IMR-90 (cell line): ENCODE results near the gene CPB2. TPM values are rescaled to one million over a fixed set of nuclear protein-coding genes. Genes with fewer than 3 reads are reported as not detected.

Experiments
- ATAC-seq: fragments of 200-7000 bp; cut with Tn5 transposase; 2 replicates; pipeline ENCODE4 v1.9.1; 2020; ENCODE audit warnings: low read depth, mild to moderate bottlenecking, moderate library complexity
- BruUV-seq: library from RNA; stranded (reverse); fragments of 400-500 nt; replicated peaks from 2 replicates; lab custom pipeline; 2021; lab: Mats Ljungman, UMichigan
- CTCF ChIA-PET: fragments of 300-600 bp; formaldehyde crosslinking; extraction: SDS; loops from one replicate; lab custom pipeline; 2021; ENCODE audit warnings: antibody characterized with exemption; lab: Yijun Ruan, JAX
- POLR2A ChIA-PET: fragments of 300-600 bp; sonication (Branson Sonifier 250); formaldehyde crosslinking; loops from one replicate; lab custom pipeline; 2022; ENCODE audit warnings: antibody characterized with exemption; ENCODE audit not compliant: unreplicated experiment; lab: Charles Lee
- DNase-seq: peaks from one replicate; pipeline ENCODE4 v3.0.0; 2013
- H2AFZ ChIP-seq: replicated peaks from 2 replicates; pipeline ENCODE3; 2013; ENCODE audit warnings: low read length, mild to moderate bottlenecking; ENCODE audit not compliant: poor library complexity
- H2AK5ac ChIP-seq: 2 replicates; pipeline ENCODE4 v1.6.1; 2013; ENCODE audit warnings: low read depth, low read length, inconsistent platforms
- H2AK9ac ChIP-seq: replicated peaks from 2 replicates; pipeline ENCODE3; 2013; ENCODE audit warnings: mild to moderate bottlenecking, low read depth, low read length, moderate library complexity; ENCODE audit not compliant: poor library complexity
- H2BK120ac ChIP-seq: 2 replicates; pipeline ENCODE4 v1.6.1; 2013; ENCODE audit warnings: low read depth, low read length, inconsistent platforms
- H2BK15ac ChIP-seq: 3 replicates; pipeline ENCODE4 v1.6.1; 2013; ENCODE audit warnings: low read depth, low read length, inconsistent platforms
- H2BK20ac ChIP-seq: 2 replicates; pipeline ENCODE4 v1.6.1; 2013; ENCODE audit warnings: low read depth, mild to moderate bottlenecking, inconsistent platforms, low read length, moderate library complexity
- H2BK5ac ChIP-seq: 2 replicates; pipeline ENCODE4 v1.6.1; 2013; ENCODE audit warnings: mild to moderate bottlenecking, low read depth, low read length, inconsistent platforms; ENCODE audit not compliant: poor library complexity, severe bottlenecking
- H3K14ac ChIP-seq: replicated peaks from 2 replicates; pipeline ENCODE4 v1.6.1; 2013; ENCODE audit warnings: low read depth, low read length, inconsistent platforms
- H3K18ac ChIP-seq: 2 replicates; pipeline ENCODE4 v1.6.1; 2013; ENCODE audit warnings: low read depth, low read length, control low read depth
- H3K23ac ChIP-seq: 2 replicates; pipeline ENCODE4 v1.6.1; 2013; ENCODE audit warnings: low read depth, low read length, inconsistent platforms
- H3K27ac ChIP-seq: 2 replicates; pipeline ENCODE4 v1.5.1; 2013; ENCODE audit warnings: mild to moderate bottlenecking, control low read depth, low read length; ENCODE audit not compliant: insufficient read depth
- H3K27me3 ChIP-seq: 2 replicates; pipeline ENCODE4 v1.6.1; 2013; ENCODE audit warnings: low read length; ENCODE audit not compliant: control insufficient read depth, insufficient read depth
- H3K36me3 ChIP-seq: 2 replicates; pipeline ENCODE4 v1.6.1; 2013; ENCODE audit warnings: low read length, mixed read lengths; ENCODE audit not compliant: control insufficient read depth, insufficient read depth
- H3K4ac ChIP-seq: 2 replicates; pipeline ENCODE4 v1.6.1; 2013; ENCODE audit warnings: low read depth, low read length, inconsistent platforms
- H3K4me1 ChIP-seq: 2 replicates; pipeline ENCODE4 v1.6.1; 2013; ENCODE audit warnings: low read length, mixed read lengths; ENCODE audit not compliant: control insufficient read depth, insufficient read depth
- H3K4me2 ChIP-seq: 2 replicates; pipeline ENCODE4 v1.6.1; 2013; ENCODE audit warnings: low read depth, mild to moderate bottlenecking, control low read depth, low read length, moderate library complexity
- H3K4me3 ChIP-seq: 2 replicates; pipeline ENCODE4 v1.5.1; 2013; ENCODE audit warnings: low read depth, mild to moderate bottlenecking, control low read depth, low read length, moderate library complexity; ENCODE audit not compliant: insufficient read depth
- H3K56ac ChIP-seq: 2 replicates; pipeline ENCODE4 v1.6.1; 2013; ENCODE audit warnings: low read length, inconsistent platforms; ENCODE audit not compliant: insufficient read depth; ENCODE audit errors: extremely low read depth
- H3K79me1 ChIP-seq, 2 experiments: 2 replicates each; pipeline ENCODE4 v1.6.1; 2013; ENCODE audit warnings: low read length in 2 of 2, inconsistent platforms in 1 of 2, low read depth in 1 of 2
- H3K9ac ChIP-seq: 2 replicates; pipeline ENCODE4 v1.6.1; 2013; ENCODE audit warnings: low read depth, low read length, control low read depth
- H3K9me1 ChIP-seq: 2 replicates; pipeline ENCODE4 v1.6.1; 2013; ENCODE audit warnings: low read length, inconsistent platforms; ENCODE audit not compliant: insufficient read depth
- H3K9me3 ChIP-seq: 2 replicates; pipeline ENCODE4 v1.6.1; 2013; ENCODE audit warnings: low read length; ENCODE audit not compliant: control insufficient read depth, insufficient read depth
- H4K20me1 ChIP-seq: 2 replicates; pipeline ENCODE4 v1.6.1; 2013; ENCODE audit warnings: low read length, inconsistent platforms; ENCODE audit not compliant: insufficient read depth
- H4K5ac ChIP-seq: 2 replicates; pipeline ENCODE4 v1.6.1; 2013; ENCODE audit warnings: mild to moderate bottlenecking, low read depth, low read length, control low read depth
- H4K8ac ChIP-seq, 2 experiments: 2 replicates each; pipeline ENCODE4 v1.6.1; 2013; ENCODE audit warnings: low read depth in 2 of 2, low read length in 2 of 2, control low read depth in 1 of 2, inconsistent platforms in 1 of 2
- H4K91ac ChIP-seq: 2 replicates; pipeline ENCODE4 v1.6.1; 2013; ENCODE audit warnings: low read depth, low read length, inconsistent platforms; ENCODE audit not compliant: insufficient read depth
- BHLHE40 ChIP-seq: fragments of 150-350 bp; IDR thresholded peaks from 2 replicates; pipeline ENCODE4 v1.6.1; 2016; ENCODE audit warnings: mild to moderate bottlenecking, low read depth, low read length
- CEBPB ChIP-seq: IDR thresholded peaks from 2 replicates; pipeline ENCODE4 v1.6.1; 2012; ENCODE audit warnings: low read depth, low read length, improper control_type of control experiment
- CHD1 ChIP-seq: IDR thresholded peaks from 2 replicates; pipeline ENCODE4 v1.6.1; 2012; ENCODE audit warnings: low read depth, low read length, improper control_type of control experiment
- CTCF ChIP-seq: conservative IDR thresholded peaks from 2 replicates; pipeline ENCODE4 v1.5.1; 2012; ENCODE audit warnings: mild to moderate bottlenecking, low read depth, low read length, improper control_type of control experiment
- ELK1 ChIP-seq: fragments of 150-350 bp; IDR thresholded peaks from 2 replicates; pipeline ENCODE4 v1.6.1; 2016; ENCODE audit warnings: low read depth, mild to moderate bottlenecking, low read length, moderate library complexity, borderline replicate concordance
- FOS ChIP-seq: fragments of 150-350 bp; IDR thresholded peaks from 2 replicates; pipeline ENCODE4 v1.6.1; 2016; ENCODE audit warnings: low read depth, low read length
- MAFK ChIP-seq: IDR thresholded peaks from 2 replicates; pipeline ENCODE4 v1.6.1; 2012; ENCODE audit warnings: low read depth, low read length, improper control_type of control experiment
- MAZ ChIP-seq: IDR thresholded peaks from 2 replicates; pipeline ENCODE4 v1.6.1; 2012; ENCODE audit warnings: low read depth, mild to moderate bottlenecking, low read length, improper control_type of control experiment, moderate library complexity, borderline replicate concordance
- MXI1 ChIP-seq: IDR thresholded peaks from 2 replicates; pipeline ENCODE4 v1.6.1; 2012; ENCODE audit warnings: low read depth, mild to moderate bottlenecking, low read length, moderate library complexity, borderline replicate concordance
- NFE2L2 ChIP-seq: fragments of 150-350 bp; IDR thresholded peaks from 2 replicates; pipeline ENCODE4 v1.6.1; 2016; ENCODE audit warnings: low read depth, mild to moderate bottlenecking, low read length
- POLR2A ChIP-seq: IDR thresholded peaks from 2 replicates; pipeline ENCODE4 v1.6.1; 2012; ENCODE audit warnings: mild to moderate bottlenecking, low read depth, low read length
- RAD21 ChIP-seq: IDR thresholded peaks from 2 replicates; pipeline ENCODE4 v1.6.1; 2012; ENCODE audit warnings: low read length, improper control_type of control experiment
- RCOR1 ChIP-seq: IDR thresholded peaks from 2 replicates; pipeline ENCODE4 v1.6.1; 2012; ENCODE audit warnings: mild to moderate bottlenecking, low read length, improper control_type of control experiment; ENCODE audit not compliant: insufficient replicate concordance
- RFX5 ChIP-seq: IDR thresholded peaks from 2 replicates; pipeline ENCODE4 v1.8.0; 2012; ENCODE audit warnings: low read depth, mild to moderate bottlenecking, low read length, moderate library complexity
- SMC3 ChIP-seq: fragments of 150-350 bp; IDR thresholded peaks from 2 replicates; pipeline ENCODE4 v1.6.1; 2016; ENCODE audit warnings: low read depth, mild to moderate bottlenecking, antibody characterized with exemption, low read length, moderate library complexity
- USF2 ChIP-seq: fragments of 150-350 bp; IDR thresholded peaks from 2 replicates; pipeline ENCODE4 v1.6.1; 2017; ENCODE audit warnings: mild to moderate bottlenecking, antibody characterized with exemption, low read length, low read depth
- WGBS, 2 experiments: methylation state at CpG; one replicate each; pipeline versions ENCODE4 v1.1.5 to v1.1.7; 2013; ENCODE audit warnings: missing lambda C conversion rate in 2 of 2; ENCODE audit not compliant: insufficient read length in 1 of 2; ENCODE audit errors: extremely low coverage in 2 of 2; 5-methylcytosine and 5-hydroxymethylcytosine counted together
- dilution Hi-C: fragments of 300-500 bp; cut with HindIII; formaldehyde crosslinking; loops from one replicate; pipeline ENCODE4 v1.14.3; 2018; ENCODE audit warnings: low sequenced_read_pairs; ENCODE audit not compliant: unreplicated experiment
- in situ Hi-C: fragments of 300-500 bp; cut with MboI; formaldehyde crosslinking; loops from 3 replicates; pipeline ENCODE4 v1.14.3; 2019; ENCODE audit warnings: low sequenced_read_pairs, inconsistent platforms, mixed read lengths
- intact Hi-C: fragments of 100-400 bp; cut with micrococcal nuclease; formaldehyde crosslinking; loops from 2 replicates; pipeline ENCODE4 v1.10.0; 2022
- polyA plus RNA-seq, 3 experiments: library from polyadenylated mRNA; depleted of rRNA; stranded (reverse); fragments of >200 nt; gene quantifications; 2 replicates each; pipeline ENCODE4 v1.2.3, GENCODE V29; 2012; ENCODE audit warnings: low replicate concordance in 1 of 3
- total RNA-seq: library from RNA; depleted of rRNA; stranded (reverse); fragments of >200 nt; gene quantifications from 2 replicates; pipeline ENCODE4 v1.2.3, GENCODE V29; 2012

The CPB2 gene
- total and polyA plus RNA-seq, 2 of the 4 experiments (the other 2 are of a cell fraction), result not detected

- Histone ChIP-seq H3K4me3 (no peak overlapping the region), H3K4me1 (no peaks in the 10 kb centered on the region), H2BK15ac (no peak overlapping the region), H3K23ac (no peak overlapping the region), H4K8ac (no peak overlapping the region), H2AFZ (no peak overlapping the region), H4K20me1 (no peaks in the 10 kb centered on the region), H3K27ac (no peak overlapping the region), H3K79me1 (no peaks in the 10 kb centered on the region), H3K4ac (no peak overlapping the region), H3K9ac (no peak overlapping the region), H3K14ac (no peak overlapping the region), H4K91ac (no peak overlapping the region), H2BK5ac (no peak overlapping the region), H2AK9ac (no peak overlapping the region), H3K18ac (no peak overlapping the region), H3K4me2 (no peak overlapping the region), H3K27me3 (peaks cover 2% of the 10 kb centered on the region; the same call in 1 of the 2 replicates), H3K9me1 (no peaks in the 10 kb centered on the region), H4K5ac (no peak overlapping the region), H3K56ac (no peak overlapping the region), H2BK20ac (no peak overlapping the region), H3K36me3 (no peaks in the 10 kb centered on the region), H2AK5ac (no peak overlapping the region), H2BK120ac (no peak overlapping the region), H3K9me3 (no peaks in the 10 kb centered on the region)
- no peak for TF ChIP-seq ELK1
- no peak for TF ChIP-seq MXI1
- TF ChIP-seq SMC3, result no peak
- TF ChIP-seq BHLHE40, result no peak
- TF ChIP-seq RAD21, result no peak
- no peak for TF ChIP-seq POLR2A
- no peak for TF ChIP-seq CTCF
- TF ChIP-seq RCOR1, result no peak
- no peak for TF ChIP-seq RFX5
- TF ChIP-seq FOS, result no peak
- TF ChIP-seq USF2, result no peak
- no peak for TF ChIP-seq NFE2L2
- no peak for TF ChIP-seq MAZ
- TF ChIP-seq MAFK, result no peak
- TF ChIP-seq CEBPB, result no peak
- no peak for TF ChIP-seq CHD1
- in situ Hi-C loops (no loop called here), intact Hi-C loops (no loop called here), dilution Hi-C loops (no loop called here)
- no TSS peak for BruUV-seq
- DNase-seq (no peak), ATAC-seq (no peak)
- POLR2A ChIA-PET, result no interaction called here
- 79% methylated on average over 4 of the region's 13 CpGs; no CpG with 5 or more reads in 1 of the 2 experiments for WGBS, 2 experiments
- CTCF ChIA-PET, result no interaction called here
These were observed 19.1 kb downstream of the CPB2 start for GRCh38 chr13:46085737-46086136.
